ENCODE data around the gene SNW1.

SNW1 gene

GRCh38 chr14:77741438-77741837 is 19.5 kb downstream of the SNW1 start:
- no peak for DNase-seq (ENCODE audit: low read depth)
- no peak overlapping the region for H3K4me3 ChIP-seq (ENCODE audit: low read depth, low read length)
- no peak for TF ChIP-seq CTCF (conservative IDR thresholded peaks at IDR 0.05; ENCODE audit: low read depth, low read length)

GRCh38 chr14:77738559-77739250 is 22.3 kb downstream of the SNW1 start:
- H3K4me3 ChIP-seq (ENCODE audit: low read depth, low read length), result no peak overlapping the region
- no peak for TF ChIP-seq CTCF (conservative IDR thresholded peaks at IDR 0.05; ENCODE audit: low read depth, low read length)
- DNase-seq (ENCODE audit: low read depth), result peak; percentile 51

- DNase-seq (ENCODE audit: low read depth), result peak; percentile 13
- TF ChIP-seq CTCF (conservative IDR thresholded peaks at IDR 0.05; ENCODE audit: low read depth, low read length), result no peak
- no peak overlapping the region for H3K4me3 ChIP-seq (ENCODE audit: low read depth, low read length)
Observed at GRCh38 chr14:77730976-77731497, 29.9 kb downstream of the SNW1 start.

GRCh38 chr14:77722301-77722700 is 38.7 kb downstream of the SNW1 start:
- no peak for DNase-seq (ENCODE audit: low read depth)
- no peak for TF ChIP-seq CTCF (conservative IDR thresholded peaks at IDR 0.05; ENCODE audit: low read depth, low read length)
- no peak overlapping the region for H3K4me3 ChIP-seq (ENCODE audit: low read depth, low read length)

- no peak for DNase-seq (ENCODE audit: low read depth)
- TF ChIP-seq CTCF (conservative IDR thresholded peaks at IDR 0.05; ENCODE audit: low read depth, low read length), result no peak
- no peak overlapping the region for H3K4me3 ChIP-seq (ENCODE audit: low read depth, low read length)
Observed at GRCh38 chr14:77721437-77721836, 39.5 kb downstream of the SNW1 start.

- no peak for TF ChIP-seq CTCF (conservative IDR thresholded peaks at IDR 0.05; ENCODE audit: low read depth, low read length)
- no peak overlapping the region for H3K4me3 ChIP-seq (ENCODE audit: low read depth, low read length)
- no peak for DNase-seq (ENCODE audit: low read depth)
Observed at GRCh38 chr14:77717608-77718305, 43.2 kb downstream of the SNW1 start.

Data from choroid plexus epithelial cell (primary cell).